ENCODE data around the gene EWSR1.
"Not testable (repeated sequence)": the region's sequence is repeated elsewhere in the genome, so short reads cannot be mapped to it uniquely, and the experiment has no call there.

Gene EWSR1

GRCh38 chr22:29339381-29340235 lies 71.5 kb downstream of the EWSR1 start:
- no peak for DNase-seq

GRCh38 chr22:29340566-29340965 lies 72.5 kb downstream of the EWSR1 start:
- no peak for DNase-seq

GRCh38 chr22:29341056-29341848 lies 73.2 kb downstream of the EWSR1 start:
- no peak for DNase-seq

GRCh38 chr22:29341849-29342127 lies 73.7 kb downstream of the EWSR1 start:
- DNase-seq, result no peak

- DNase-seq, result no peak
Measured at GRCh38 chr22:29342177-29342576, 74.1 kb downstream of the EWSR1 start.

- no peak for DNase-seq
Measured at GRCh38 chr22:29342577-29343312, 74.7 kb downstream of the EWSR1 start.

- DNase-seq, result no peak
Measured at GRCh38 chr22:29343313-29343805, 75.3 kb downstream of the EWSR1 start.

GRCh38 chr22:29344137-29344536 lies 76.1 kb downstream of the EWSR1 start:
- no peak for DNase-seq

- not testable (repeated sequence) for DNase-seq
Measured at GRCh38 chr22:29344889-29345288, 76.8 kb downstream of the EWSR1 start.

GRCh38 chr22:29345932-29346331 lies 77.9 kb downstream of the EWSR1 start:
- no peak for DNase-seq

GRCh38 chr22:29346659-29347058 lies 78.6 kb downstream of the EWSR1 start:
- no peak for DNase-seq

GRCh38 chr22:29348041-29348440 lies 80.0 kb downstream of the EWSR1 start:
- no peak for DNase-seq

- DNase-seq, result no peak
Measured at GRCh38 chr22:29348956-29349355, 80.9 kb downstream of the EWSR1 start.

Measured in NCI-H1436 treated with DMSO at 0.1 percent for 48 hours (cell line).